Endothelial cell of umbilical vein (primary cell): ENCODE measurements around the gene CENPA. TPM values are rescaled to one million over a fixed set of nuclear protein-coding genes. Genes with fewer than 3 reads are reported as not detected.
"Not testable (repeated sequence)": the region's sequence is repeated elsewhere in the genome, so short reads cannot be mapped to it uniquely, and the experiment has no call there.

Experiments
- BruUV-seq: library from RNA; stranded (reverse); fragments of 400-500 nt; replicated peaks from 2 replicates; lab custom pipeline; 2021; lab: Mats Ljungman, UMichigan
- CTCF ChIA-PET: fragments of 300-600, 350-600 bp; sonication (Branson Sonifier 250); formaldehyde crosslinking; loops from one replicate; lab custom pipeline; 2021; ENCODE audit warnings: antibody characterized with exemption, inconsistent platforms; lab: Charles Lee
- POLR2A ChIA-PET: fragments of 300-600, 350-600 bp; sonication (Branson Sonifier 250); formaldehyde crosslinking; loops from one replicate; lab custom pipeline; 2021; ENCODE audit warnings: antibody characterized with exemption, inconsistent platforms; lab: Charles Lee
- DNase-seq: peaks from one replicate; pipeline ENCODE4 v3.0.0-alpha.2; 2011; ENCODE audit warnings: low read depth, low spot score
- FAIRE-seq: peaks from 2 replicates; lab custom pipeline; 2011; peaks lifted over from hg19 to GRCh38; lab: Jason Lieb, UNC
- H2AFZ ChIP-seq: 2 replicates; pipeline ENCODE4 v1.6.0; 2012; ENCODE audit warnings: low read depth, low read length, control low read depth, inconsistent platforms
- H3K27ac ChIP-seq: 2 replicates; pipeline ENCODE4 v1.5.1; 2011; ENCODE audit warnings: low read depth, mild to moderate bottlenecking, control low read depth, low read length, moderate library complexity; ENCODE audit not compliant: insufficient read depth
- H3K27me3 ChIP-seq, 2 experiments: 2 replicates each; pipeline versions ENCODE4 v1.6.0 to v1.6.1; 2011; ENCODE audit warnings: low read length in 2 of 2, mixed read lengths in 1 of 2; ENCODE audit not compliant: control insufficient read depth in 2 of 2, insufficient read depth in 2 of 2
- H3K36me3 ChIP-seq, 2 experiments: 2 replicates in 1 of 2; 3 replicates in 1 of 2; pipeline ENCODE4 v1.5.1; 2011; ENCODE audit warnings: low read length in 2 of 2, mild to moderate bottlenecking in 1 of 2, moderate library complexity in 1 of 2; ENCODE audit not compliant: control insufficient read depth in 2 of 2, insufficient read depth in 2 of 2; ENCODE audit errors: extremely low read depth in 1 of 2
- H3K4me1 ChIP-seq: 3 replicates; pipeline ENCODE4 v1.5.1; 2011; ENCODE audit warnings: mild to moderate bottlenecking, low read length; ENCODE audit not compliant: control insufficient read depth, insufficient read depth; ENCODE audit errors: extremely low read depth
- H3K4me2 ChIP-seq: 2 replicates; pipeline ENCODE4 v1.6.1; 2011; ENCODE audit warnings: low read length, control low read depth, mixed read lengths; ENCODE audit not compliant: insufficient read depth
- H3K4me3 ChIP-seq, 3 experiments: fragments of 200-600 bp in 1 of 3; sonication (generic), shearing (Covaris generic) in 1 of 3; replicated peaks in 1 of 3; 2 replicates each; pipeline ENCODE4 v1.5.1; 2011 to 2016; ENCODE audit warnings: control low read depth in 3 of 3, low read length in 3 of 3, mild to moderate bottlenecking in 2 of 3, inconsistent platforms in 1 of 3, low read depth in 1 of 3, moderate library complexity in 1 of 3; ENCODE audit not compliant: insufficient read depth in 1 of 3
- H3K79me2 ChIP-seq: 2 replicates; pipeline ENCODE4 v1.6.0; 2012; ENCODE audit warnings: low read length, inconsistent platforms; ENCODE audit not compliant: control insufficient read depth, insufficient read depth
- H3K9ac ChIP-seq: replicated peaks from 2 replicates; pipeline ENCODE3; 2011; ENCODE audit warnings: low read length, control low read depth; ENCODE audit not compliant: insufficient read depth; ENCODE audit errors: extremely low read depth
- H3K9me1 ChIP-seq: replicated peaks from 3 replicates; pipeline ENCODE4 v1.6.0; 2011; ENCODE audit warnings: mild to moderate bottlenecking, low read length; ENCODE audit not compliant: control insufficient read depth, insufficient read depth; ENCODE audit errors: extremely low read depth
- H3K9me3 ChIP-seq: replicated peaks from 2 replicates; pipeline ENCODE4 v1.5.1; 2012; ENCODE audit warnings: low read length, inconsistent platforms; ENCODE audit not compliant: control insufficient read depth, insufficient read depth
- H4K20me1 ChIP-seq: replicated peaks from 2 replicates; pipeline ENCODE3; 2011; ENCODE audit warnings: mild to moderate bottlenecking, low read length; ENCODE audit not compliant: control insufficient read depth, insufficient read depth; ENCODE audit errors: extremely low read depth
- dilution Hi-C: fragments of 300-500 bp; cut with MboI; formaldehyde crosslinking; loops from one replicate; pipeline ENCODE4 v1.15.0; 2019; ENCODE audit warnings: low sequenced_read_pairs; ENCODE audit not compliant: extremely low pct_ligation_motif_present
- intact Hi-C: fragments of 100-400 bp; cut with micrococcal nuclease; formaldehyde crosslinking; loops from one replicate; pipeline ENCODE4 v1.10.0; 2022
- polyA plus RNA-seq, 4 experiments: library from polyadenylated mRNA; depleted of rRNA in 3 of 4; stranded (reverse) in 3 of 4; unstranded in 1 of 4; fragments of >200 nt; gene quantifications; 2 replicates each; pipeline versions ENCODE4 v1.2.1 to v1.2.3, GENCODE V29; 2011 to 2012; ENCODE audit warnings: missing spikeins in 1 of 4
- total RNA-seq: library from RNA; stranded (reverse); gene quantifications from 2 replicates; pipeline ENCODE4 v1.2.3, GENCODE V29; 2021

CENPA gene
- total and polyA plus RNA-seq, 2 donors (not counting 3 experiments of a cell fraction or from before 2014, with no cell fraction given): 22.0 to 33.1 TPM

- H3K27ac ChIP-seq, H3K27me3 ChIP-seq, H3K79me2 ChIP-seq, H3K9me1 ChIP-seq, BruUV-seq, intact Hi-C loops, H3K9ac ChIP-seq, dilution Hi-C loops, FAIRE-seq, DNase-seq, H3K4me1 ChIP-seq, H4K20me1 ChIP-seq, POLR2A ChIA-PET, H2AFZ ChIP-seq, H3K9me3 ChIP-seq, H3K4me3 ChIP-seq, H3K36me3 ChIP-seq, H3K4me2 ChIP-seq: not testable (repeated sequence)
- CTCF ChIA-PET: interaction anchor here (0.7 to 14.5 kb wide), 2 partner anchors 52 to 144 kb away, joined by 4 to 353 read pairs; no protein-coding TSS in a partner anchor
These were observed 36.0 kb upstream of the CENPA start for GRCh38 chr2:26749787-26750420.

- H3K36me3 ChIP-seq, FAIRE-seq, H3K27me3 ChIP-seq, BruUV-seq, intact Hi-C loops, H3K27ac ChIP-seq, CTCF ChIA-PET, POLR2A ChIA-PET, H3K9ac ChIP-seq, H4K20me1 ChIP-seq, H3K9me3 ChIP-seq, H3K9me1 ChIP-seq, H2AFZ ChIP-seq, H3K79me2 ChIP-seq, H3K4me1 ChIP-seq, DNase-seq, H3K4me3 ChIP-seq, H3K4me2 ChIP-seq, dilution Hi-C loops: not testable (repeated sequence)
These were observed 35.4 kb upstream of the CENPA start for GRCh38 chr2:26750467-26750866.
